ENCODE data around the gene HBEGF. TPM values are rescaled to one million over a fixed set of nuclear protein-coding genes. Genes with fewer than 3 reads are reported as not detected.

The HBEGF gene
- total and polyA plus RNA-seq, 10 of the 15 experiments (the other 5 are each of a cell fraction or from before 2014, with no cell fraction given), result 0.87 to 3.1 (median 2.1) TPM

DNA sequence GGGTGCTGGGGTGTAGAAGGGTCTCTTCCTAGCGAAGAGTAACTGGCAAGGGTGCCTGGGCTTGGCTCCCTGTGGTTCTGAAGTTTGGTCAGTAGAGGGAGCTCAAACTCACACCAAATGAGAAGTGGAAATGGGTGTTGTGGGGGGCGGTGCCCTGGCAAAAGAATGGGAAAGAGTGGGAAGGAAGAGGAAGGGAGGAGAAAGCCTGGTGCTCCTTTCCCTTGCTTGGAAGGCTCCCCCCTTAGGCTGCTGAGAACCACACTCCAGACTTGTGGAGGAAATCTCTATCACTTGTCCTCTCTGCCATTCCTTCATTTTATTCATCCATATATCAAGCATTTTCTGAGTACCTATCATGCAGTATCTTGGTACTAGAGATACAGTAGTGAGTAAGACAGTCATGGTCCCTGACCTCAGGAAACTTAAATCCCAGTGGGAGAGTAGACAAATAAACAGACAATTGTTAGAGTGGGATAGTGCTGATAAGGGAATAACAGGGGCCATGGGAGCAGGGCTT lies 26.6 kb upstream of the HBEGF start:
- FAIRE-seq (peak; percentile 86), ATAC-seq (peak; percentile 86), DNase-seq (ENCODE audit: low read depth, low spot score) (no peak)
- ChIA-PET RAD21 (ENCODE audit: unreplicated experiment) (interaction anchor here (0.9 to 3.1 kb wide), 12 partner anchors 9 to 349 kb away, joined by 3 to 21 read pairs (median 4); partner anchors contain the start of genes ANKHD1, CD14, EIF4EBP3 and IK), SMC1A (ENCODE audit: uncharacterized antibody, unreplicated experiment) (interaction anchor here (0.7 to 2.6 kb wide), 19 partner anchors 10 to 349 kb away, joined by 3 to 21 read pairs (median 4); partner anchors contain the start of genes IK and NDUFA2), POLR2A (no interaction called here), CTCF (interaction anchor here (0.6 to 3.6 kb wide), 51 partner anchors 8 to 353 kb away, joined by 3 to 52 read pairs (median 4); partner anchors contain the start of genes CD14, EIF4EBP3, HARS1 and HARS2)
- in situ Hi-C loops (cut with MboI), result no loop called here
- Histone ChIP-seq H3K27me3 (replicated peaks in 1 of 2; ENCODE audit: control insufficient read depth in 2 of 2, insufficient read depth in 2 of 2, low read length in 1 of 2) (no peaks in the 10 kb centered on the region), H4K20me1 (ENCODE audit: control insufficient read depth, insufficient read depth) (no peaks in the 10 kb centered on the region), H3K9ac (ENCODE audit: control insufficient read depth, insufficient read depth, low read length) (no peak overlapping the region), H3K4me2 (ENCODE audit: control insufficient read depth, insufficient read depth) (no peak overlapping the region), H3K36me3 (ENCODE audit: control insufficient read depth in 2 of 2, insufficient read depth in 2 of 2, low read length in 1 of 2) (no peaks in the 10 kb centered on the region), H2AFZ (ENCODE audit: control insufficient read depth, low read depth, low read length) (peak overlapping the region; percentile 61), H3K9me3 (replicated peaks; ENCODE audit: control insufficient read depth, insufficient read depth, low read length) (no peaks in the 10 kb centered on the region), H3K4me3 (no peak overlapping the region), H3K4me1 (ENCODE audit: control insufficient read depth, insufficient read depth, low read length) (no peaks in the 10 kb centered on the region), H3K79me2 (ENCODE audit: control insufficient read depth, insufficient read depth, low read length) (no peaks in the 10 kb centered on the region), H3K27ac (ENCODE audit: control insufficient read depth, insufficient read depth) (no peak overlapping the region)
- 0% methylated on average over 2 of the region's 2 CpGs for WGBS (ENCODE audit: insufficient coverage, insufficient replicate concordance, low lambda C conversion rate, missing lambda C conversion rate)
- no TSS peak for BruUV-seq (replicated peaks)
- intact Hi-C loops (cut with micrococcal nuclease; ENCODE audit: unreplicated experiment), result loop anchor here (1.0 to 2.0 kb wide), 2 partner anchors 262 to 347 kb away; no protein-coding TSS in a partner anchor
- TF ChIP-seq, protein P1, sequence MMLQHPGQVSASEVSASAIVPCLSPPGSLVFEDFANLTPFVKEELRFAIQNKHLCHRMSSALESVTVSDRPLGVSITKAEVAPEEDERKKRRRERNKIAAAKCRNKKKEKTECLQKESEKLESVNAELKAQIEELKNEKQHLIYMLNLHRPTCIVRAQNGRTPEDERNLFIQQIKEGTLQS (IDR thresholded peaks at IDR 0.05; ENCODE audit: borderline replicate concordance, extremely low read depth, low read depth, low read length), result no peak
- peak; percentile 85 for TF ChIP-seq RAD21 (IDR thresholded peaks at IDR 0.05; ENCODE audit: insufficient read depth, low read depth, low read length)
- TF ChIP-seq CBFB (IDR thresholded peaks at IDR 0.05; ENCODE audit: low read depth), result no peak
- no peak for TF ChIP-seq CBX5 (IDR thresholded peaks at IDR 0.05; ENCODE audit: low read depth)
- no peak for TF ChIP-seq BHLHE40 (IDR thresholded peaks at IDR 0.05; ENCODE audit: borderline replicate concordance in 1 of 2, low read depth in 2 of 2, low read length in 1 of 2)
- no peak for TF ChIP-seq NFYB (IDR thresholded peaks at IDR 0.05; ENCODE audit: insufficient read depth, low read depth, low read length)
- TF ChIP-seq RUNX3 (IDR thresholded peaks at IDR 0.05; ENCODE audit: low read length), result peak; percentile 60; the same call in 1 of the 2 replicates
- TF ChIP-seq, protein P2, sequence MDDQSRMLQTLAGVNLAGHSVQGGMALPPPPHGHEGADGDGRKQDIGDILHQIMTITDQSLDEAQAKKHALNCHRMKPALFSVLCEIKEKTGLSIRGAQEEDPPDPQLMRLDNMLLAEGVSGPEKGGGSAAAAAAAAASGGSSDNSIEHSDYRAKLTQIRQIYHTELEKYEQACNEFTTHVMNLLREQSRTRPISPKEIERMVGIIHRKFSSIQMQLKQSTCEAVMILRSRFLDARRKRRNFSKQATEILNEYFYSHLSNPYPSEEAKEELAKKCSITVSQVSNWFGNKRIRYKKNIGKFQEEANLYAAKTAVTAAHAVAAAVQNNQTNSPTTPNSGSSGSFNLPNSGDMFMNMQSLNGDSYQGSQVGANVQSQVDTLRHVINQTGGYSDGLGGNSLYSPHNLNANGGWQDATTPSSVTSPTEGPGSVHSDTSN (IDR thresholded peaks at IDR 0.05; ENCODE audit: insufficient replicate concordance, low read depth, low read length), result no peak
- TF ChIP-seq SUZ12 (IDR thresholded peaks at IDR 0.05; ENCODE audit: unreplicated experiment), result no peak
- TF ChIP-seq KLF5 (IDR thresholded peaks at IDR 0.05; ENCODE audit: partially characterized antibody), result no peak
- no peak for TF ChIP-seq NR2C1 (IDR thresholded peaks at IDR 0.05)
- TF ChIP-seq, protein P3, sequence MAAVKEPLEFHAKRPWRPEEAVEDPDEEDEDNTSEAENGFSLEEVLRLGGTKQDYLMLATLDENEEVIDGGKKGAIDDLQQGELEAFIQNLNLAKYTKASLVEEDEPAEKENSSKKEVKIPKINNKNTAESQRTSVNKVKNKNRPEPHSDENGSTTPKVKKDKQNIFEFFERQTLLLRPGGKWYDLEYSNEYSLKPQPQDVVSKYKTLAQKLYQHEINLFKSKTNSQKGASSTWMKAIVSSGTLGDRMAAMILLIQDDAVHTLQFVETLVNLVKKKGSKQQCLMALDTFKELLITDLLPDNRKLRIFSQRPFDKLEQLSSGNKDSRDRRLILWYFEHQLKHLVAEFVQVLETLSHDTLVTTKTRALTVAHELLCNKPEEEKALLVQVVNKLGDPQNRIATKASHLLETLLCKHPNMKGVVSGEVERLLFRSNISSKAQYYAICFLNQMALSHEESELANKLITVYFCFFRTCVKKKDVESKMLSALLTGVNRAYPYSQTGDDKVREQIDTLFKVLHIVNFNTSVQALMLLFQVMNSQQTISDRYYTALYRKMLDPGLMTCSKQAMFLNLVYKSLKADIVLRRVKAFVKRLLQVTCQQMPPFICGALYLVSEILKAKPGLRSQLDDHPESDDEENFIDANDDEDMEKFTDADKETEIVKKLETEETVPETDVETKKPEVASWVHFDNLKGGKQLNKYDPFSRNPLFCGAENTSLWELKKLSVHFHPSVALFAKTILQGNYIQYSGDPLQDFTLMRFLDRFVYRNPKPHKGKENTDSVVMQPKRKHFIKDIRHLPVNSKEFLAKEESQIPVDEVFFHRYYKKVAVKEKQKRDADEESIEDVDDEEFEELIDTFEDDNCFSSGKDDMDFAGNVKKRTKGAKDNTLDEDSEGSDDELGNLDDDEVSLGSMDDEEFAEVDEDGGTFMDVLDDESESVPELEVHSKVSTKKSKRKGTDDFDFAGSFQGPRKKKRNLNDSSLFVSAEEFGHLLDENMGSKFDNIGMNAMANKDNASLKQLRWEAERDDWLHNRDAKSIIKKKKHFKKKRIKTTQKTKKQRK (IDR thresholded peaks at IDR 0.05; ENCODE audit: low read depth, low read length), result no peak
- no peak for TF ChIP-seq LARP7 (IDR thresholded peaks at IDR 0.05)
- TF ChIP-seq, protein P4, sequence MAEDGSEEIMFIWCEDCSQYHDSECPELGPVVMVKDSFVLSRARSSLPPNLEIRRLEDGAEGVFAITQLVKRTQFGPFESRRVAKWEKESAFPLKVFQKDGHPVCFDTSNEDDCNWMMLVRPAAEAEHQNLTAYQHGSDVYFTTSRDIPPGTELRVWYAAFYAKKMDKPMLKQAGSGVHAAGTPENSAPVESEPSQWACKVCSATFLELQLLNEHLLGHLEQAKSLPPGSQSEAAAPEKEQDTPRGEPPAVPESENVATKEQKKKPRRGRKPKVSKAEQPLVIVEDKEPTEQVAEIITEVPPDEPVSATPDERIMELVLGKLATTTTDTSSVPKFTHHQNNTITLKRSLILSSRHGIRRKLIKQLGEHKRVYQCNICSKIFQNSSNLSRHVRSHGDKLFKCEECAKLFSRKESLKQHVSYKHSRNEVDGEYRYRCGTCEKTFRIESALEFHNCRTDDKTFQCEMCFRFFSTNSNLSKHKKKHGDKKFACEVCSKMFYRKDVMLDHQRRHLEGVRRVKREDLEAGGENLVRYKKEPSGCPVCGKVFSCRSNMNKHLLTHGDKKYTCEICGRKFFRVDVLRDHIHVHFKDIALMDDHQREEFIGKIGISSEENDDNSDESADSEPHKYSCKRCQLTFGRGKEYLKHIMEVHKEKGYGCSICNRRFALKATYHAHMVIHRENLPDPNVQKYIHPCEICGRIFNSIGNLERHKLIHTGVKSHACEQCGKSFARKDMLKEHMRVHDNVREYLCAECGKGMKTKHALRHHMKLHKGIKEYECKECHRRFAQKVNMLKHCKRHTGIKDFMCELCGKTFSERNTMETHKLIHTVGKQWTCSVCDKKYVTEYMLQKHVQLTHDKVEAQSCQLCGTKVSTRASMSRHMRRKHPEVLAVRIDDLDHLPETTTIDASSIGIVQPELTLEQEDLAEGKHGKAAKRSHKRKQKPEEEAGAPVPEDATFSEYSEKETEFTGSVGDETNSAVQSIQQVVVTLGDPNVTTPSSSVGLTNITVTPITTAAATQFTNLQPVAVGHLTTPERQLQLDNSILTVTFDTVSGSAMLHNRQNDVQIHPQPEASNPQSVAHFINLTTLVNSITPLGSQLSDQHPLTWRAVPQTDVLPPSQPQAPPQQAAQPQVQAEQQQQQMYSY (CRISPR knock-in tag; IDR thresholded peaks at IDR 0.05), result no peak
- no peak for TF ChIP-seq BMI1 (IDR thresholded peaks at IDR 0.05; ENCODE audit: borderline replicate concordance)

Data from GM12878 (cell line).